NCI-H460 (cell line): ENCODE measurements around the gene NMNAT2. TPM values are rescaled to one million over a fixed set of nuclear protein-coding genes. Genes with fewer than 3 reads are reported as not detected.

Experiments
- total RNA-seq: library from RNA; depleted of rRNA; stranded (reverse); fragments of >200 nt; shearing (Covaris generic); gene quantifications from 2 replicates; pipeline ENCODE4 v1.2.3, GENCODE V29; 2014; rRNA removed

The NMNAT2 gene
- total RNA-seq, 1 experiment from 2014 or later, result 5.3 TPM

Other genes with a start within 250 kb of the NMNAT2 start
- gene LAMC2, start 232.1 kb downstream of the NMNAT2 start, total RNA-seq, result 2.1 and 3.2 TPM in 2 replicates
- 18.6 and 22.3 TPM in 2 replicates for gene SMG7, start 54.1 kb upstream of the NMNAT2 start, total RNA-seq
- 0.17 and 0.29 TPM in 2 replicates for gene NCF2, start 172.1 kb upstream of the NMNAT2 start, total RNA-seq
- 132 and 156 TPM in 2 replicates for gene ARPC5, start 217.4 kb upstream of the NMNAT2 start, total RNA-seq
- not detected in 2 replicates for gene APOBEC4, start 234.9 kb upstream of the NMNAT2 start, total RNA-seq